GM21825 (cell line): ENCODE data around the gene TRAFD1.
A peak's percentile ranks its signal among the peaks of the same experiment; 100 is the strongest.
"Not testable (repeated sequence)": the region's sequence is repeated elsewhere in the genome, so short reads cannot be mapped to it uniquely, and the experiment has no call there.

Experiments
- ATAC-seq: cut with Tn5 transposase; IDR thresholded peaks from one replicate; pipeline ENCODE4 v1.9.1; 2021; ENCODE audit warnings: mild to moderate bottlenecking, moderate library complexity; ENCODE audit not compliant: unreplicated experiment

Gene TRAFD1, protein sequence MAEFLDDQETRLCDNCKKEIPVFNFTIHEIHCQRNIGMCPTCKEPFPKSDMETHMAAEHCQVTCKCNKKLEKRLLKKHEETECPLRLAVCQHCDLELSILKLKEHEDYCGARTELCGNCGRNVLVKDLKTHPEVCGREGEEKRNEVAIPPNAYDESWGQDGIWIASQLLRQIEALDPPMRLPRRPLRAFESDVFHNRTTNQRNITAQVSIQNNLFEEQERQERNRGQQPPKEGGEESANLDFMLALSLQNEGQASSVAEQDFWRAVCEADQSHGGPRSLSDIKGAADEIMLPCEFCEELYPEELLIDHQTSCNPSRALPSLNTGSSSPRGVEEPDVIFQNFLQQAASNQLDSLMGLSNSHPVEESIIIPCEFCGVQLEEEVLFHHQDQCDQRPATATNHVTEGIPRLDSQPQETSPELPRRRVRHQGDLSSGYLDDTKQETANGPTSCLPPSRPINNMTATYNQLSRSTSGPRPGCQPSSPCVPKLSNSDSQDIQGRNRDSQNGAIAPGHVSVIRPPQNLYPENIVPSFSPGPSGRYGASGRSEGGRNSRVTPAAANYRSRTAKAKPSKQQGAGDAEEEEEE

GRCh38 chr12:112125250-112125999 lies at the start of gene TRAFD1:
Gene TRAFD1 (plus strand): TSS chr12:112125560. CDS start chr12:112130523, 4,963 bp downstream.
- peak; percentile 94 for ATAC-seq

- no peak for ATAC-seq
Measured at GRCh38 chr12:112087055-112087850, 38.1 kb upstream of the TRAFD1 start.

- ATAC-seq: no peak
Measured at GRCh38 chr12:112087851-112088250, 37.5 kb upstream of the TRAFD1 start.

GRCh38 chr12:112091563-112091962 lies 33.8 kb upstream of the TRAFD1 start:
- ATAC-seq: no peak

- ATAC-seq: peak; percentile 68
Measured at GRCh38 chr12:112096070-112096469, 29.3 kb upstream of the TRAFD1 start.

GRCh38 chr12:112096667-112097066 lies 28.7 kb upstream of the TRAFD1 start:
- ATAC-seq: peak; percentile 43

DNA sequence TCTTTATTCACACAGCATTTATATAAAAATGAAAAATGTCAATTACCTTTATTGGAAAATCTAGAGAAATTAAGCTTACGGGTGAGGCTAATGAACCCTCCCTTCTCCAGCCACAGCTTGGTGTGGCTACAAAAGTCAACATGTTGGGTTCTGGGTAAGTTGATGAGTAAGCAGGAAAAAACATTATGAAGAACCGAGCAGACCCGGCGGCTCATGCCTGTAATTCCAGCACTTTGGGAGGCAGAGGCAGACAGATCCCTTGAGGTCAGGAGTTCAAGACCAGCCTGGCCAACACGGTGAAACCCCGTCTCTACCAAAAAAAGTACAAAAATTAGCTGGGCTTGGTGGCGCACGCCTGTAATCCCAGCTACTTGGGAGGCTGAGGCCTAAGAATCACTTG lies 27.7 kb upstream of the TRAFD1 start:
- ATAC-seq: no peak

GRCh38 chr12:112100500-112100899 lies 24.9 kb upstream of the TRAFD1 start:
- ATAC-seq: not testable (repeated sequence)

DNA sequence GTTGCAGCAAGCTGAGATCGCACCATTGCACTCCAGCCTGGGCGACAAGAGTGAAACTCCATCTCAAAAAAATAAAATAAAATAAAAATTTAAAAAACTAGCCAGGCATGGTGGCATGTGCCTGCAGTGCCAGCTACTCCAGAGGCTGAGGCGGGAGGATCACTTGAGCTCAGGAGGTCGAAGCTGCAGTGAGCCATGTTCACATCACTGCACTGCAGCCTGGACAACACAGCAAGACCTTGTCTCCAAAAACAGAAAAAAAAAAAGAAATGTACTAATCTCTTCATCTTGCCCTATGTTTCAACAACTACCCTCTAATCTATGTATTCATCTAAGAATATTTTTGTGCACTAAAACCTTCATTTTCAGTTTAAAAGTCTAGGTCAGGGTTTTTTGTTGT lies 23.2 kb upstream of the TRAFD1 start:
- ATAC-seq: no peak

GRCh38 chr12:112102746-112103145 lies 22.6 kb upstream of the TRAFD1 start:
- not testable (repeated sequence) for ATAC-seq

DNA sequence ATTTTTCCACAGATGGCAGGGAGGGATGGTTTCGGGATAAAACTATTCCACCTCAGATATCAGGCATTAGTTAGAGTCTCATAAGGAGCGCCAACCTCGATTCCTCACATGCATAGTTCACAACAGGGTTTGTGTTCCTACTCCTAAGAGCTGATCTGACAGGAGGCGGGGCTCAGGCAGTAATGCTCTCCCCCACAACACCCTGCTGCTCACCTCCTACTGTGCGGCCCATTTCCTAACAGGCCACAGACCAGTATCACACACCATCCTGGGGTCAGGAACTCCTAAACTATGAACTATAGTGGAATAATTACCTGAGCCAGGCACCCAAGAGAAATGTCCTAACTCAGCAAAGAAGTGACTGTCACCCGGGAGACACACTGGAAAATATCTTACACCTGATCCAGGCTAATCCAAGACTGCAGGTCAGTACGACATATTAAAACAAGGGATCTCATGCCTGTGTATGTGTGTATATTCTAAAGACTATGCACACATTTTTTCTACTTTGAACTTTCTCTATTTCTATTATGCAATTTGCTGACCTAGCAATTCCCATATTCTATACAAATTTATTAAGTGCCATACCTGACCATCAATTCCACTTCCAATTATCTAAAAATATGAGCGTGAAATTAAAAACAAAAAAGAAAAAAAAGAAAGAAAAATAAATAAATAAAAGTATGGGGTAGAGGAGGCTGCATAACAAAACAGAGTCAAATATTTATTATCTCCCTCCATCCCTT lies 21.4 kb upstream of the TRAFD1 start:
- no peak for ATAC-seq

DNA sequence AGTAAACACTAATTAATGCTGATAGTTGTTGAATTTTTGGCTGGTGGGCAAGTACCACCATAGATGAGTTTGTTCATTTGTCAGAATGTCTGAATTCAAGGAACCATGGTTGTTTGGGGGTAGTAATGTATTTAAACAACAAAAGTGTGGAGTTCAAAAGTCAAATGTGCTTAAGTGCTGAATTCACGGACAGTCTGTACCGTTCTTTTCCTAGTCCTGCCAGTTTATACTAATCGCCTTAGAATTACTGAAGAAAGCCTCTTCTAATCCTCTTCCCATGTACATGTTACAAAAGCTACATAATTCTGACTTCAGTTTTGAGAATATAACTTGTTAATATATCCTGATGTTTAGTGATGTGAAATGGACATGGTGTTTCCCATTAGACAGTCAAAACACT lies 19.5 kb upstream of the TRAFD1 start:
- ATAC-seq: no peak

- ATAC-seq: peak; percentile 5
Measured at GRCh38 chr12:112107306-112108201, 17.8 kb upstream of the TRAFD1 start.

GRCh38 chr12:112108202-112109079 lies 16.9 kb upstream of the TRAFD1 start, which contains the start of gene NAA25:
Gene NAA25 (minus strand): TSS chr12:112108783. CDS start chr12:112108773, 10 bp downstream.
- peak; percentile 70 for ATAC-seq

DNA sequence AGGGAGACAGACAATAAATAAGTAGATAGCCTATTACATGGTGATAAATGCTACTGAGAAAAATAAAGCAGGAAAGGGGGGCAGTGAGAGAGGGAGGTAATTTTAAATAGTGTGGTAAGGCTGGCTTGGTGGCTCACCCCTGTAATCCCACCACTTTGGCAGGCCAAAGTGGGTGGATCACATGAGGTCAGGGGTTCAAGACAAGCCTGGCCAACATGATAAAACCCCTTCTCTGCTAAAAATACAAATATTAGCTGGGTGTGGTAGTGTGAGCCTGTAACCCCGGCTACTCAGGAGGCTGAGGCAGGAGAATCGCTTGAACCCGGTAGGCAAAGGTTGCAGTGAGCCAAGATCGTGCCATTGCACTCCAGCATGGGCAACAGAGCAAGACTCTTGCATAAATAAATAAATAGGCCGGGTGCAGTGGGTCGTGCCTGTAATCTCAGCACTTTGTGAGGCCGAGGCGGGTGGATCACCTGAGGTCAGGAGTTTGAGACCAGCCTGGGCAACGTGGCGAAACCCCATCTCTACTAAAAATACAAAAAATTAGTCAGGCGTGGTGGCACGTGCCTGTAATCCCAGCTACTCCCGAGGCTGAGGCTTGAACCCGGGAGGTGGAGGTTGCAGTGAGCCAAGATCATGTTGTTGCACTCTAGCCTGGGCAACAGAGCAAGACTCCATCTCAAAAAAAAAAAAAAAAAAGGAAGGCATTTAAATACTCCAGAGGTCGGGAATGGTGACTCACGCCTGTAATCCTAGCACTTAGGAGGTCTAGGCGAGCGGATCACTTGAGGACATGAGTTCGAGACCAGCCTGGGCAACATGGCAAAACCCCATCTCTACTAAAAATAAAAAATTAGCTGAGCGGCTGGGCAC lies 14.3 kb upstream of the TRAFD1 start:
- not testable (repeated sequence) for ATAC-seq

DNA sequence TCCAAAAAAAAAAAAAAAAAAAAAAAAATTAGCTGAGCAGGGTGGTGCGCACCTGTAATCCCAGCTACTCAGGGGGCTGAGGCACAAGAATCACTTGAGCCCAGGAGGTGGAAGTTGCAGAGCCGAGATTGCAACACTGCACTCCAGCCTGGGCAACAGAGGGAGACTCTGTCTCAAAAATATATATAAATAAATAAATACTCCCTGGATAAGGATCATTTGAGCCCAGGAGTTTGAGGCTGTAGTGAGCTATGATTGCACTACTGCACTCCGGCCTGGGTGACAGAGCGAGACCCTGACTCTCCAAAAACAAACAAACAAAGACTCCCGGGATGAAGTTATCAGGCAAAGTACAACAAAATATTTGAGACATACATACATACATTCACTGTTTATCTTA lies 13.4 kb upstream of the TRAFD1 start:
- ATAC-seq: no peak
